GM21447 (cell line): Measurements from ENCODE around the gene IGFBP5.

ENCODE experiments used
- ATAC-seq: cut with Tn5 transposase; IDR thresholded peaks from one replicate; pipeline ENCODE4 v1.9.1; 2021; ENCODE audit not compliant: unreplicated experiment

Gene IGFBP5

DNA sequence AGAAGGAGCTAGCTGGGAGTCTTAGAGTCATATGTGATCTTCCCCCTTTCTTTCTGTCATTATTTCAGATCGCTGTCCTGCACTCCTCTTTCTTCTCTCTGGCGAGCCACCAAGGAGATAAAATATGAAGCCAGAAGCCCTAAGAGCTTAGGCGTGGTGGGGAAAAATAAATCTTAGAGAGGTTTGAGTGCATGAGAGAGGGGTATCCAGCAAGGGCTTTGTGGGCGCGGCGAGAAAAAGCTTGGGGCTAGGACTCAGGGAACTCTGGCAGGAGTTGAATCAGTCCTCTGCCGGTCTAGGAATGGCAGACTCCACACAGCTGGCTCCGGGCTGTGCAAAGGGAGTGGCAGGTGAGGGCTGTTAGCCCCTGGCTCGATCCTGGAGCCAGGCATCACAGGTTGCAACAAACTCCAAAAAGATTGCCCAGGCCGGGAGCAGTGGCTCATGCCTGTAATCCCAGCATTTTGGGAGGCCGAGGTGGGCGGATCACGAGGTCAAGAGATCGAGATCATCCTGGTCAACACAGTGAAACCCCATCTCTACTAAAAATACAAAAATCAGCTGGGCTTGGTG lies 20.1 kb upstream of the IGFBP5 start:
- no peak for ATAC-seq

DNA sequence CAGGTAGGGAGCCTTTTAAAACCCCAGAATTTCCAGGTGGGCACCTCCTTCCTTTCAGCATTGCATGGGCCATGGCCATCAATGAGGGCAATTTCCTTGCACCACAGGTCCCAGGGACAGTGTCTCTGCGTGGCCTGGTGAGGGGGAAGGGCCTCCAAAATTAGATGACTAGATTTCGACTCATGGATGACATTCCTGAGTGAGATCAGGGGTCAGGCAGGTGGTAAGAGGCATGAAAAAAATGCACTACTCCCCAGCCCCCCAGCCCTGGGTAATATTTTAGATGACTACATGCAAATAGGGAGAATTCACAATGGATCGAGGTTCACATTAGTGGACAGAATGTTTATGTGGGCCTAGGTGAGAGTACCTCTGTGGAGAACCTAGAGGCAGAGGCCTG lies 19.0 kb upstream of the IGFBP5 start:
- ATAC-seq: no peak

DNA sequence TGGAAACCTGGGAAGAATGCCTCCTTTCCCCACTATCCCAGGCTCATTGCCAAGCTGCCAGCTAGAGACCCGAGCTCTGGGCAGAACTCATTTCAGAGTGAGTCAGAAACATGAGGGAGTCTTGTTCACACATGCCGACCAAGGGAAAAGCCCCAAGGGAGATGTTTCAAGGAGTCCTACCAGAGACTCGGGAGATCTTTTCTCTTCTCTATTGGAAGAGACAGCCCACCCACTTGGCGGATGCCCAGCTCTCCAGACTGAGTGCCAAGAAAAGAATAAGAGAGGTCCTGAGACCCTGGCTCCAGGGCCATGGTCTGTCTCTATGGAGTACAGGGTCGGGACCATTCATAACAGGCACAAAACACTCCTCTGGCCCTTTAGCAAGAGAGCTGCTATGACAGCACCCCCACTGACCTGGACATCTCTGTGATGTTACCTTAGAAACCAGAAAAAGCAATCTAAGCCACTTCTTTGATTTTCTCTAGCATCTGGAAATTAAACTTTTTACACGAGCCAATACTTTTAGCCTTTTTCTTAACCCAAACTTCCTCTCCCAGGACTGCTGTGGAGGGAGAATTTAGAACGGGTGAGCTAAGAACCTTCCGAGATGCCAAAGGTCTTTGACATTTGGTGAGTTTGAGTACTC lies 18.5 kb upstream of the IGFBP5 start:
- no peak for ATAC-seq

DNA sequence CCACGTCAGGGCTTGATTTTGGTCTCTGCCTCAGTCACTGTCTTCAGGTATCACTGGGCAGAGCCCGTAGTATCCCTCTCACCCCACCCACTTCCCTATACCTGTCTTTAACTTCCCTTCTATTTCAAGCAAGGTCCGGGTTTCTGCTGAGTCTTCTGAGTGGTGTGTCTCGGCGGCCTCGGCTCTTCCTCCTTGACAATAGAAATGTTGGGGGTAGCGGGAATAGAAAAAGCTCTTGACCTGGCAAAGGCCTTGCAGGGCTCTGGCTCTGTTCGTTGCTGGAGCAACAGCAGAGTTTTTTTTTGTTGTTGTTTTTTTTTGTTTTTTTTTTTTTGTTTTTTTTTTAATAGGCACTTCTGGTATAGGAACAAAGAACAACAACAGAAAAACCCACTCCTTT lies 16.0 kb upstream of the IGFBP5 start:
- ATAC-seq: no peak

DNA sequence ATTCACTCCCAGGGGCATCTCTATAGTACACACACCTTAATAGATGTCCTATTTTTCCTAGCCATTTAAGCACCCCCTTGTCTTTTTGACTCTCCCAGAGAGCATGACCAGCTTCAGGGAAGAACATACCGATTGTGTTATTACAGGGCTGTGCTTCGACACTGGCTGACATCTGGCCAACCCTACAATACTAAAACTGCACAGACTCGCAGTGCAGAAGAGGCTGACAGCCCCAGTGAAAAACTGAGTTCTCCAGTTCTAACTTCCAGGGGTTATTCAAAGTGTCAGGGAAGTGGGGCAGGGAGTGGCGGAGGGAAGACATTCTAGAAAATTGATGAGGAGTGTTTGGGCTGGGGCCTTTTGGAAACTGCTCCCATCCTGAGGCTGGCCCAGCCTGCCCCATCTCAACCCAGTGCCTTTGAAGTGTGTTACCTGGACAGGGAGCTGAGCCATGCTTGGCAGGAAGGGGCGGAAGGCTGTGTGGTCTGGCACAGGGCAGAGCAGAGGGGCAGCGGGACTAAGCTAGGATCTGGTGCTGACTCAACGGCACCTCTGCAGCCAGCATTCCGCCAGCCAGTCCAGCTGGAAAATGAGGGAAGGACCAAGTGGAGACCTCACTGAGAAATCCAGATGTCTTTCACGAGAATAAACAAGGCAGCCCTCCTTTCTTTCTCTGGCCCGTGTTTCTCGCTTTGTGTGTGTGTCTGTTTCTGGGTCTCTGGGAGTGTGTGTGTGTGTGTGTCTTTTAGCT lies 15.4 kb upstream of the IGFBP5 start:
- ATAC-seq: no peak

DNA sequence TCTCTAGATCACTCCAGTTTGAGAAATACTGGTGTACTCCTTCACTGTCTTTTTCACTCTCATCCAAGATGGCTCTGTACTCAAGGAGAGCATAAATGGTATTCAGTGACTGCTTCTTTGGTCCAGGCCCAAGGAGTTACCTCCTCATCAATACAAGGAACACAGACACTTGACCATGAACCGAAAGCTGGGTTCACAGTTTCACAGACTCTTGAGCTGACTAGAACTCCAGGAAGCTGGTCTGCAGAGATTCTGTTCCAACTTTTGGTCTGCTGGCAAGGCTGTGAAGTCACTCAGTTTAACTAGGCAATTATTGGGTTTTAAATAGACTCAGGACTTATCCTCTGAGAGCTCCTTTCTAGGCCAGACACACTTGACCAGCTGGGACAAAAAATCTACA lies 7.4 kb upstream of the IGFBP5 start:
- no peak for ATAC-seq

DNA sequence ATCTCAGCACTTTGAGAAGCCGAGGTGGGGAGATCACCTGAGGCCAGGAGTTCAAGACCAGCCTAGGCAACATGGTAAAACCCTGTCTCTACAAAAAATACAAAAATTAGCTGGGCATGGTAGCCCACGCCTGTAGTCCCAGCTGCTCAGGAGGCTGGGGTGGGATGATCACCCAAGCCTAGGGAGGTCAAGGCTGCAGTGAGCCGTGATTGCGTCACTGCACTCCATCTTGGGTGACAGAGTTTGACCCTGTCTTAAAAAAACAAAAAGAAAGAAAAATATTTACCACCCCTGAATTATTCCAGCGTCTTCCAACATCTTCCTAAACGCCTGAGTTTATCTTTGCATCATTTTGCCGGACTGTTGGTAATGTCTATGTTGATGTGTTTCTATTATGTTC lies 6.2 kb upstream of the IGFBP5 start:
- no peak for ATAC-seq

DNA sequence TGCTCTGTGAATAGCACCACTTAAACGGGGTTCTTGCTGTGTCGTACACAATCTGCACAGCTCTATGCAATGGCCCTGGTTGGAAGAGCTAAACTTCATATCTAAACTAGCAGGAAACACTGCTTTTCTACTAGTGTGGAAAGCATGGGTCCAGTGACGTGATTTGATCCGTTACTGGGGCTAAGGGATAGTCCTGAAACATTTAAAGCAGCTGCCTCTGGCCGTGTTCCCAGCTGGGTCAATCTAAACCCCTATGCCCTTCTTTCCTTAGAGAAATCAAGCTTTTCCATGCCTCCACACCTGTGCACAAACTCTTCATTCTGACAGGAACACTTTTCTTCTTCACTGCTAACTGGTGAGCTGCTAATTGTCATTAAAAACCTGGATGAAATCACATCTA lies 5.4 kb upstream of the IGFBP5 start:
- no peak for ATAC-seq

DNA sequence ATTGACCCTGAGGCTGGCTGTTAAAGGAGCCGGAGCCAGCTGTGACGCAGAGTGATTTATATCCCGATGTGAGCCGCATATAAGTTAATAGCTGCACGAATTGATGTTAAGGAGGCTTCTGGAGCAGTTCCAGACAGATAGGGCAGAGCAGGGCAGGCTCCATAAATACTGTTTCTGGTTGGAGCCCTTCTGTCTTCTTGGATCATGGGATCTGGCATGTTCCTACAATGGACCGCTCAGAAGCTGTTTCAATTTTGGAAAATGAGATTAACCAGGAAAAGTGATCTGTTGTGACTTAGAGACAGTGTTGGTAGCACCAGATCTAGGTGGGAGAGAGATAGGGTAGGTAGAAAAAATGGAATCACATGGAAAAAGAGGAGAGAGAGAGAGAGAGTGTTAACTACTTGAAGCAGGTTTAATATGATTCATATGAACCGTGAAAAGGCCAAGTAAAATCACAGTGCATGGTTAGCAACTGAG lies 4.8 kb upstream of the IGFBP5 start:
- ATAC-seq: no peak

DNA sequence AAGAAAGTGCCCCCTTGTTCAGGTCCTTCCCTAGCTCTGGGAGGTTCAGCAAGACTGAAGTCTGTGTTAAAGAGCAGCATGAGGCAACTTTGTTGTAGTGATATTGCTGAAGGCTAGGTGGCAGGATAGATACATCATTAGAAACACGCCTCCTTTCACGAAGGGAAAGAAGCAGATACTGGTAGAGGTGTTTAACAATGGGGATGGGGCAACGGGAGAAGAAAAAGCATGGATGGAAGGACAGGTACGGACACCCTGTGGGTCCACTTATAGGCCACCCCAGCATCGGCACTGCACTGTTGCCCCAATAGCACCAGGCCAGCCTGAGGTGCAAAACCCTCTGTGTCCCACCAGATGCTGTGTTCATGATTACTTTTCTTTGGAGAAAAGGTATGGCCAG lies 3.5 kb upstream of the IGFBP5 start:
- ATAC-seq: no peak

DNA sequence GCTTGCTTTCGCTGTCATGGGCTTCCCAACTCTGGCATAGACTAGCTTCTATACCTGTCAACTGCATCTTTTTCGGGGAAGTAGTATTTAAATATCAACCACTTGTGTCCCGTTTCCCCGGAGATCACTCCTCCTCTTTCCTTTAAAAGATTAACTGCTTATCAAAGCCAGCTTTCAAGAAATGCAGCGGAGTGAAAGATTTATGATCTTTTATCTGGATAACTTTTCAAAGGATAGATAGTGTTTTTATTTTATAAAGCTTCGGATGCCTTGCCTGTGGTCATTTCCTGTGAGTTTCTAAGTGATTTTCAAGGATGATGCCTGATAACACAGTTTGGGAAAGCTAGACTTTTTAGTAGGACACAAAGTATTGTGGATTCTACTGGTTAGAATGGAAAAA lies 2.9 kb upstream of the IGFBP5 start:
- no peak for ATAC-seq

DNA sequence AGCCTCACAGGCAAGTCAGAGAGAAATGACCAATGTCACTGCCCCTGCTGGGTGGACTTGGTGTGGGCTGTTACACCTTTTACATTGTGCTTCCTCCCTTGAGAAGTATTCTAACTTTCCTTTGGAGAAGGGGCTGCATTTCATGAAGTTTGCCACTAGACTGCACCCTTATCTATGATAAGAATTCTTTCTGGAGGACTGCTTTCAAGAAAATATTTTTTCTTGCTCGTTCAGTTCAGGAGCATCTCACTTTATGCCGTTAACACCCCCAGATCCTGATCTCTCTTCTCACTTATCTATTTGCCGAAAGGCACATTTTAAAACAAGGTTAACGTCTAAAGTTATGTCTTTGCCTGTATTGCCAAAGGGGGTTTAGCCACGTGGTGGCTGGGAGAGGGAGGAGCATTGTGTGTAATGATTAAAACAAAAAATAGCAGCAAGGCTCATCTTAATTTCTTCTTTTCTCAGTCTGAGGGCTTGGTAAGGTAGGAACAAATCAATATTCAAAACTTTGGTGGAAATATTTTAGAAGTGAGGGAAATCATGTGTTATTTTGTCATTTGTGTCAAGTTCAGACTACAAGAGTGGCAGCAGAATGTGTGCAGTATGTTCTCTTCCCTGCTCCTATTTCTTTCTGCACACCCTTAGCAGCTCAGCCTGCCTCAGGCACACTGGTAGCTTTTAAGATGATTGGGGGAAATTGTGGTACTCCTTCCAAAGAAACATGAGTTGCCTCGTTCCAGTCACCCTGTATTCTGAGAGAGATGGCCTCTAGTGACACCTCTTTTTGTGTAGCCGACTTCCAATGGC lies 1.6 kb upstream of the IGFBP5 start:
- ATAC-seq: no peak

DNA sequence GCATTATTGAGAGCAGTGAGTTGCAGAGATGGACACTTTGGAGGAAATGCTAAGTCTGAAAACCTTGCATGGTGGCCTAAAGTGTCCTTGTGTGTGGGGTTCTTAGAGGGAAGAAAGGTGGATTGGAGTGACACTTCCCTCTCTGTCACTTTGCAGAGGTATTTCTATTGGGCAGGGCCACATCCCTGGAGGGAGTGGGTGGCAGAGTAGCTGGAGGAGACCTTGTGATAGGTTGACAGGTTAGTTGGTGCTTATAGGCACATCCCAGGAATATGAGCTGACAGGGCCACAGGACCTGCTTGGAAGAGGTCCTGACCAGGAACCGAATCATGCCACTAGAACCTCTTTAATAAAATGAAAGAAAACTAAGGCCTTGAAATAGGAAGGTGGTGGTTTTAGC lies 972 bp upstream of the IGFBP5 start:
- ATAC-seq: no peak

DNA sequence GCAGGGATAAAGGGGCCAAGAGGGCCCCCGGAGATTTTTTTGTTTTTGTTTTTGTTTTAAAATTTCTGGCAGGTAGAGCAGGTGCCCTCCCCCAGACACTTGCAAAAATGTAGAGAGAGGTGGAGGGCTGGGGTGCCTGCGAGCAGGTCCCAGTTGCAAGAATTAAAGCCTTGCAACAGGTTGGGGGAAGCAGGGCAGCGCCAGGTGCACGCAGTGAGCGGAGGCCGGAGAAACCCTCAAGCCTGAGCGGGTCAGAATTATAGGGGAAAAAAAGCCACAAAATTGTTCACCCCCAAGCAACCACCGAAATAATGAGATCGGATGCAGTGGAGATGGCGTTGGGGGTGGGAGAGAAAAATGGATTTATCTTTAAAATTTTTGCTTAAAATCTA lies 527 bp downstream of the IGFBP5 start:
- ATAC-seq: no peak

DNA sequence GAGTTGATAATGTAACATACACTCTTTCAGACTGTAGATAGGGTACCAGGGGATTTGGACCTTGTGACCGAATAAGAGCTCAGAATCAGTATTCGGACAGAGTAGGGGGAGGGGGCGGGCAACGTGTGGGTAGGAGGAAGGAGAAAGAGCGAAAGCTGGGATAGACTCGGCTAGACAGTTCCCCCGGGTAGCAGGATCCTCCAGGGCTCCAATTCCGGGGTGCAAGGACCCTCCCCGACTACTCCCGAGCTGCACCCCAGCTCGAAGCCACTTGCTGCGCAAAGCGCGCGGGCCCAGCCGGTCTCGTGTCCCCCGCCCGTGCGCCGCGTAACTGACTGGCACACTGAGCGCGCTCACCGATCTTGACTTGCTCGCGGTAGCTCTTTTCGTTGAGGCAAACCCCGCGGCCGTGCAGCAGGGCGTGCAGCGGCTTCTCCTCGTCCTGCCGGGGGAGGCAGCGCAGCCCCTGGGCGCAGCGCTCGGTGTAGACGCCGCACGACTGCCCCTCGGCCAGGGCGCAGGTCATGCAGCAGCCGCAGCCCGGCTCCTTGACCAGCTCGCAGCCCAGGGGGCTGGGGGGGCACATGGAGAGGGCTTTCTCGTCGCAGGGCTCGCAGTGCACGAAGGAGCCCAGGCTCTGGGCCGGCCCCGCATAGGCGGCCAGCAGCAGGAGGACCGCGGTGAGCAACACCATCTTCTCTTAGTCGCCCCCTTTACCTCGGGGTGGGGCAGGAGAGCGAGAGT lies 1.1 kb downstream of the IGFBP5 start:
- no peak for ATAC-seq

DNA sequence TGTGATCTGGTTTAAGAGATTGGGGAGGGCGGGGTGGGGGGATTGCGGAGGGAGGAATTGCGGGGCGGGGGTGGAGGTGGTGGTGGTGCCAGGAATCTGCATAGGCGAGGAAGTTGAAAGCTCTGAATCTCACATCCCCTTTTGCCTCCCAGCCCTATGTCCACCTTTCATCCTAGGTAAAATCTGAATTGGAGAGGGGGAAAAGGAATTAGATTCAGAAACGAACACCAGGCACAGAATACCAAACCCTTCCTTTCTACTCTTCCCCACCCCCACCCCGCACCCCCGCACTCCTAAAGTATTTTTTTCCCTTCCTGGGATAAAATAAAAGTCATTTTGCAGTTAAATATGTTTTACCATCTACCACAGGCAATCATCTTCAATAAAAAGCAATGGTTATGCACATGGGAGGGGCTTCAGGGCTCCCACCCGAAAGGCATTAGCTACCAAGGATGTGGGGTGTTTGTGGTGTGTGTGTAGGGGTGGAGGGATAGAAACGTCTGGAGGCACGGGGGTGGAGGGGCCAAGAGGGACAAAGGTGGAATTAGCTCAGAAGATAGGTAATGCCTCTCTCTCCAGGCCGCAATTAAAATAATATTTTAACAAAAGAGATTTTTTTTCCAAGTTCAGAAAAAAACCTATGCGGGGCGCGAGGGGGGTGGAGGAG lies 1.8 kb downstream of the IGFBP5 start:
- ATAC-seq: no peak

DNA sequence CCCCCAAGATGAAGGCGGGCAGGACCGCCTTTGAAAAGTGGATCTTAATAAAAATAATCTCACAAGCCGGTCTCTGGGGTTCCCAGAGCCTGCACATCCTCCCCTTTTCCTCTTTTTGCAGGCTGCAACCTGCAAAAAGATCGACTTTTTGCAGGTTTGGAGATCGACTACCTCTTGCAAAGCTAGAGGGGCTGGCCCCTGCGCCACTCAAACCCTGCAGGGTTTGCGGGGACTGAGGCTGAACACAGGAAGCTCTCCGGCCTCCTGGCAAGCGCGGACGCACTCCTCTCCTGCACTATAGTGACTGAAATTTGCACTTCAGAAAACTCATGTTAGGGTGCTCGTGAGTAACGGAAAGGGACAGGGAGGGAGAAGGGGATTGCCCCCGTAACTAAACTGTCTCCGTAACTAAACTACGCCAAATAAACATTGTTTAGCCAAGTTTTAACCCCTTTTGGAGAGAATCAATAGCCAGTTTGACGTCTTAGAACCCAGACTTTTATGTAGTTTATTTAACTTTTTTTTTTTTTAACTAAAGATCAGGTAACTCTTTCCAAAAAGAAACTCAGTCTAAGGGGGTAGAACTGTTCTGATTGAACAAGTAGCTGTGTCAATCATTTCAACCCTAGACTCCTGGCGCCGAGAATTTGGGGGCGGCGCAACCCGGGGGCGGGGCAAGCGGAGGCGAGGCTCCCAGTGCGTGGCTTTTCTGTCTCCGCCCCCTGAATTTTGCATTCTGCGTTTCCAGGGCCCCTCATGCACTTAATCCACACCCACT lies 2.5 kb downstream of the IGFBP5 start:
- peak; percentile 58 for ATAC-seq

DNA sequence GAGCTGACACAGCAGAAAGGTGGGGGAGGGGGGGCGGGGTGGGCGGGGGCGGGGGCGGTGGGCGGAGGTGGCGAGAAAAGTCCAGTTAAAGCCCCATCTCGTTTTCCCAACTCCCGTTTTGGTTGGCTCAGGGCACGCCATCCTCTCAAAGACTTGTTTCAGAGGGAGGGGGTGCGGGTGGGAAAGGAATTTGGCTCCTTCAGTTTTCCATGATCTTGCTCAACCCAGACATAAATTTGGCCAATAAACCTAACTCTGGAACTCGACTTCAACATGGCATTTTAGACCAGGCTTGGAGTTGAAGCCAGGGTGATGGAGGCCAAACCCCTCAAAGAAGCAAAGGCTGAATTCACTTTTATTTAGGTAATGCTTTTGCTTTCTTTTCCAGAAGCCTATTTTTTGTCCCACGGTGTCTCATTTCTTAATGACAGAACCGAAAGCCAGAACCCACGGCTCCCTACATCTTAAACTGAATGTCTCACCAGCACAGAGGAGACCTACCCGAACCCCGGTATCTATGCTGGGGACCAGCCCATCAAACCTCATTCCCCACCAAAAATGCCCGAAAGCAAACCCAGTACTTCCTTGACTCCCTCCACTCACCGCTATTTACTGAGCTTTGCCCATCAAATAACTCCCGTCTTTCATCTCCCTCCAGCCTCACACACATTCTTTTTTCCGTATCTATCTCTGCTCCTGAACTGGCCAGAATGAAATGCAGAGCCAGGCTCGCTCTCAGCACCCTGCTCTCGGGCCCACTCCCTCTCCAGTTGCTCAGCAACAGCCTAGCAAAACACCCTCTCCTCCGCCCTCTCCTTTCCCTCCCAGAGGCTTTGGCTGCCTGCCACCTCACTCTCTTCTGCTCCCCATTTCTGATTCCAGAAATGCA lies 4.3 kb downstream of the IGFBP5 start:
- ATAC-seq: no peak

DNA sequence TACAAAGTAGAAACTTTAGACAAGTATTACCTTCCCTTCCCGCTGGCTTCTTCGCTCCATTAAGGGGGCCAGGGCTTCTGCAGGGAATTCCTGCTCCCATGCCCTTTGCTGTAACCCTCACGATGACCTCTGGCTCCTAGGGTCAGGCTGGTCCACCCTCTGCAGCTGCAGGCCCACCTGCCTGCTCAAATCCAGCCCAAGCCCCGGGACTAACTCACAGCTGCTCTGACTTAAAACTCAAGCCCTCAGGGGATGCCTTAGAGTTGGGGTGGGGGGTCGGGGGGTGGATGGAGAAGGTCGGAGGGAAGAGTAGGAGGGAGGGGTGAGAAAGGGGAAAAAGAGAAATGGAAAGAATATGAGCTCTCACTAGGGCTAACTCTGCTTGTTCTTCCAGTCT lies 4.9 kb downstream of the IGFBP5 start:
- no peak for ATAC-seq
